Panc1 (cell line): ENCODE data around the gene MYBPH. TPM values are rescaled to one million over a fixed set of nuclear protein-coding genes. Genes with fewer than 3 reads are reported as not detected.

Source experiments
- ATAC-seq: fragments of 200-7000 bp; cut with Tn5 transposase; 2 replicates; pipeline ENCODE4 v1.9.1; 2020; ENCODE audit warnings: mild to moderate bottlenecking, moderate library complexity
- BruUV-seq: library from RNA; stranded (reverse); fragments of 400-500 nt; replicated peaks from 2 replicates; lab custom pipeline; 2021; lab: Mats Ljungman, UMichigan
- CTCF ChIA-PET: fragments of 300-600 bp; sonication (Branson Sonifier 250); formaldehyde crosslinking; loops from one replicate; lab custom pipeline; 2022; ENCODE audit warnings: antibody characterized with exemption; lab: Charles Lee
- POLR2A ChIA-PET: fragments of 300-600 bp; sonication (Branson Sonifier 250); formaldehyde crosslinking; loops from one replicate; lab custom pipeline; 2022; ENCODE audit warnings: antibody characterized with exemption; lab: Charles Lee
- DNase-seq: peaks from one replicate; pipeline ENCODE4 v3.0.0-alpha.2; 2010; ENCODE audit warnings: low read depth, low spot score
- H3K27ac ChIP-seq: 2 replicates; pipeline ENCODE4 v1.5.1; 2011; ENCODE audit warnings: mild to moderate bottlenecking, low read length, inconsistent platforms
- H3K27me3 ChIP-seq: fragments of 200-500 bp; sonication (Bioruptor generic); 2 replicates; pipeline ENCODE4 v1.6.0; 2014; ENCODE audit warnings: low read length, inconsistent platforms; ENCODE audit not compliant: control insufficient read depth, insufficient read depth
- H3K36me3 ChIP-seq: fragments of 200-500 bp; sonication (Bioruptor generic); 2 replicates; pipeline ENCODE4 v1.5.1; 2014; ENCODE audit warnings: inconsistent platforms, mild to moderate bottlenecking, low read length, moderate library complexity; ENCODE audit not compliant: control insufficient read depth, insufficient read depth
- H3K4me1 ChIP-seq: 2 replicates; pipeline ENCODE4 v1.5.1; 2011; ENCODE audit warnings: inconsistent platforms, mild to moderate bottlenecking, low read length, moderate library complexity; ENCODE audit not compliant: control insufficient read depth, insufficient read depth
- H3K4me3 ChIP-seq, 2 experiments: 2 replicates each; pipeline ENCODE4 v1.5.1; 2011 to 2012; ENCODE audit warnings: low read depth in 2 of 2, low read length in 2 of 2, mild to moderate bottlenecking in 2 of 2, inconsistent platforms in 1 of 2, moderate library complexity in 1 of 2
- H3K9me3 ChIP-seq: fragments of 200-500 bp; sonication (Bioruptor generic); 2 replicates; pipeline ENCODE4 v1.5.1; 2014; ENCODE audit warnings: low read depth, mild to moderate bottlenecking, inconsistent platforms, low read length, moderate library complexity; ENCODE audit not compliant: control insufficient read depth, insufficient read depth
- CTCF ChIP-seq: fragments of 450-650 bp; IDR thresholded peaks from 2 replicates; pipeline ENCODE4 v1.5.1; 2017; ENCODE audit warnings: mild to moderate bottlenecking
- POLR2AphosphoS5 ChIP-seq: IDR thresholded peaks from 2 replicates; pipeline ENCODE4 v1.6.1; 2012; ENCODE audit warnings: mild to moderate bottlenecking, low read depth, low read length, moderate library complexity
- SIN3A ChIP-seq: IDR thresholded peaks from 2 replicates; pipeline ENCODE4 v1.6.1; 2012; ENCODE audit warnings: low read depth, mild to moderate bottlenecking, low read length, moderate library complexity, borderline replicate concordance; ENCODE audit not compliant: insufficient read depth
- TCF7L2 ChIP-seq: IDR thresholded peaks from 2 replicates; pipeline ENCODE4 v1.6.1; 2011; ENCODE audit warnings: mild to moderate bottlenecking, low read depth, low read length, inconsistent platforms
- in situ Hi-C: cut with HindIII; loops from 2 replicates; pipeline ENCODE4 v1.10.0; 2016; ENCODE audit warnings: low sequenced_read_pairs, low pct_unique_long_range_greater_than_20kb
- intact Hi-C: fragments of 100-400 bp; cut with micrococcal nuclease; formaldehyde crosslinking; loops from one replicate; pipeline ENCODE4 v1.10.0; 2022; ENCODE audit not compliant: unreplicated experiment
- total RNA-seq: library from RNA; stranded (reverse); gene quantifications from one replicate; pipeline ENCODE4 v1.2.1, GENCODE V29; 2021; ENCODE audit not compliant: unreplicated experiment
- TF ChIP-seq, protein P1 (sequence below), 2 experiments: IDR thresholded peaks; 2 replicates each; pipeline ENCODE4 v1.6.1; 2011 to 2012; ENCODE audit warnings: low read depth in 2 of 2, control low read depth in 1 of 2, low read length in 1 of 2, mild to moderate bottlenecking in 1 of 2, moderate library complexity in 1 of 2; ENCODE audit not compliant: insufficient read depth in 1 of 2

Gene MYBPH
- total RNA-seq, 1 experiment from 2014 or later: not detected

DNA sequence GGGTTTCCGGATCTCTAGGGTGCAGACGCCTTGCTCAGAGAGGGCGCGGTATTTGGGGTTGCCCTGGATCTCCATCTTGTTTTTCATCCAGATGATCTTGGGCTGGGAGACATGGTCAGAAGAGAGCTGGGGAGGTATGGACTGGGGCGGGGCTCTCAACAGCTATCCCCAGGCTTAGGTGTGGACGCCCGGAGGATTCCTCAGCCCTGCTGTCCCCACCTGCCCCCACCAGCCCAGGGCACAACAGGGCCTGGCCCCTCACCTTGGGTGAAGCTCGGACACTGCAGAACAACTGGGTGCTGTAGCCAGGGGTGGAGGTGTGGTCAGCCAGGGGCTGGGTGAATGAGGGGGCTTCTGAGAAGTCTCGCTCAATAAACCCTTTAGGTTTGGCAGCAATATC is 6.6 kb downstream of the MYBPH start:
- no peak overlapping the region for H3K4me3 ChIP-seq
- no peak for ATAC-seq
- in situ Hi-C loops (no loop called here), intact Hi-C loops (no loop called here)
- TF ChIP-seq POLR2AphosphoS5 (no peak), CTCF (no peak), TCF7L2 (no peak), SIN3A (no peak)
- TF ChIP-seq, protein P1, sequence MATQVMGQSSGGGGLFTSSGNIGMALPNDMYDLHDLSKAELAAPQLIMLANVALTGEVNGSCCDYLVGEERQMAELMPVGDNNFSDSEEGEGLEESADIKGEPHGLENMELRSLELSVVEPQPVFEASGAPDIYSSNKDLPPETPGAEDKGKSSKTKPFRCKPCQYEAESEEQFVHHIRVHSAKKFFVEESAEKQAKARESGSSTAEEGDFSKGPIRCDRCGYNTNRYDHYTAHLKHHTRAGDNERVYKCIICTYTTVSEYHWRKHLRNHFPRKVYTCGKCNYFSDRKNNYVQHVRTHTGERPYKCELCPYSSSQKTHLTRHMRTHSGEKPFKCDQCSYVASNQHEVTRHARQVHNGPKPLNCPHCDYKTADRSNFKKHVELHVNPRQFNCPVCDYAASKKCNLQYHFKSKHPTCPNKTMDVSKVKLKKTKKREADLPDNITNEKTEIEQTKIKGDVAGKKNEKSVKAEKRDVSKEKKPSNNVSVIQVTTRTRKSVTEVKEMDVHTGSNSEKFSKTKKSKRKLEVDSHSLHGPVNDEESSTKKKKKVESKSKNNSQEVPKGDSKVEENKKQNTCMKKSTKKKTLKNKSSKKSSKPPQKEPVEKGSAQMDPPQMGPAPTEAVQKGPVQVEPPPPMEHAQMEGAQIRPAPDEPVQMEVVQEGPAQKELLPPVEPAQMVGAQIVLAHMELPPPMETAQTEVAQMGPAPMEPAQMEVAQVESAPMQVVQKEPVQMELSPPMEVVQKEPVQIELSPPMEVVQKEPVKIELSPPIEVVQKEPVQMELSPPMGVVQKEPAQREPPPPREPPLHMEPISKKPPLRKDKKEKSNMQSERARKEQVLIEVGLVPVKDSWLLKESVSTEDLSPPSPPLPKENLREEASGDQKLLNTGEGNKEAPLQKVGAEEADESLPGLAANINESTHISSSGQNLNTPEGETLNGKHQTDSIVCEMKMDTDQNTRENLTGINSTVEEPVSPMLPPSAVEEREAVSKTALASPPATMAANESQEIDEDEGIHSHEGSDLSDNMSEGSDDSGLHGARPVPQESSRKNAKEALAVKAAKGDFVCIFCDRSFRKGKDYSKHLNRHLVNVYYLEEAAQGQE (IDR thresholded peaks at IDR 0.05; ENCODE audit: insufficient read depth in 1 of 2, low read depth in 2 of 2, low read length in 1 of 2): no peak
- no peaks in the 10 kb centered on the region for H3K27me3 ChIP-seq
- H3K27ac ChIP-seq: no peak overlapping the region
- no peaks in the 10 kb centered on the region for H3K36me3 ChIP-seq
- DNase-seq: no peak
- no peaks in the 10 kb centered on the region; the same call in 1 of the 2 replicates for H3K4me1 ChIP-seq
- no peaks in the 10 kb centered on the region for H3K9me3 ChIP-seq
- ChIA-PET CTCF (no interaction called here), POLR2A (no interaction called here)
- no TSS peak for BruUV-seq

DNA sequence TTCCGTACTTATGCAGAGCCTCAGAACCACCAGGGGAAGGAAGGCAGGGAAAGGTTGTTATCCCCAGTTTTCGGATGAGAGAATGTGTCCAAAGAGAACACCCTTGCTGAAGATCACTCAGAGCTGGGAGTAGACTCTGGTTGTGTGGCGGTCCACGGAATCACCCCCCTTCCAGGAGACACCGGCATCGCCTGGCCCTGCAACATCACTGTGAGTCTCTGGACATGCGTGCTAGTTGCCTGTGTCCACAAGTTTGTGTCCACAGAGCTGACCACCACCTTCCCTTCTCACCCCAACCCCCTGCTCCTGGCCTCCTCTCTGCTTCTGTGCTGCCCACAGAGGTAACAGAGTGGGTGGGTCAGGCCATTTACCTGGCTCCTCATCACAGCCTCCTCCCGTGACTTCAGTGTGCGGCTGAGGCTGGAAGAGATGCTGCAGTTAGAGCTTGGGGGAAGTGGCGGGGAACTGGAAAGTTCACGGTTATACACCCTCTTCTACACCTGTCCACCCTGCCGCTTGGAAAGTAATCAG is 7.3 kb downstream of the MYBPH start:
- Histone ChIP-seq H3K36me3 (no peaks in the 10 kb centered on the region), H3K27ac (no peak overlapping the region), H3K9me3 (no peaks in the 10 kb centered on the region), H3K4me1 (no peaks in the 10 kb centered on the region; the same call in 1 of the 2 replicates), H3K27me3 (no peaks in the 10 kb centered on the region), H3K4me3 (no peak overlapping the region)
- ATAC-seq: no peak
- ChIA-PET CTCF (interaction anchor here (0.6 kb wide), 1 partner anchor 1566 kb away, joined by 4 read pairs; no protein-coding TSS in a partner anchor), POLR2A (no interaction called here)
- TF ChIP-seq POLR2AphosphoS5: no peak
- no peak for TF ChIP-seq TCF7L2
- TF ChIP-seq SIN3A: no peak
- DNase-seq: no peak
- no TSS peak for BruUV-seq
- intact Hi-C loops: no loop called here
- in situ Hi-C loops: no loop called here

DNA sequence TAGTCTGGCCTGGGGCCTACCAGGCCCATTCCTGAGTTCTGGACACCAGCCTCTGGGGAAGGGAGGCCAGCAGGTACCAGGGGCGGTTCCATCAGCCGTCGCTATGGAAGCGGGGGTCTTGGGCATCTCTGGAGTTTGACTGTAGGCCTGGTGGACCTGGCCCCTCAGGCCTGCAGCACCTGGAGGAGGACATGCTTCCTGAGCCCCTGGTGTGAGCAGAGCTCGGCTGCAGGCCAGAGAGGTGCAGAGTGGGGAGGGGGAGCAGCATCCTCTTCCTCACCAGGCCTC is 7.8 kb downstream of the MYBPH start:
- no peaks in the 10 kb centered on the region for H3K36me3 ChIP-seq
- no peaks in the 10 kb centered on the region for H3K27me3 ChIP-seq
- TF ChIP-seq TCF7L2 (no peak), SIN3A (no peak), CTCF (no peak), POLR2AphosphoS5 (no peak)
- TF ChIP-seq, protein P1 (IDR thresholded peaks at IDR 0.05; ENCODE audit: insufficient read depth in 1 of 2, low read depth in 2 of 2, low read length in 1 of 2): no peak
- no TSS peak for BruUV-seq
- CTCF ChIA-PET: interaction anchor here (0.6 kb wide), 1 partner anchor 1566 kb away, joined by 4 read pairs; no protein-coding TSS in a partner anchor
- no peak overlapping the region for H3K27ac ChIP-seq
- ATAC-seq (no peak), DNase-seq (no peak)
- POLR2A ChIA-PET: no interaction called here
- in situ Hi-C loops (no loop called here), intact Hi-C loops (no loop called here)
- no peak overlapping the region for H3K4me3 ChIP-seq
- no peaks in the 10 kb centered on the region; the same call in 1 of the 2 replicates for H3K4me1 ChIP-seq
- no peaks in the 10 kb centered on the region for H3K9me3 ChIP-seq
